Colon (tissue), 2 donors: ENCODE data around the gene ADCY3.

Experiments
- FAIRE-seq: peaks from 2 replicates; lab custom pipeline; 2012; peaks lifted over from hg19 to GRCh38; lab: Jason Lieb, UNC
- donor health status: control.
- donor health status: control.

ADCY3 gene

GRCh38 chr2:24903161-24904103, 16.6 kb downstream of the ADCY3 start:
- FAIRE-seq = no peak

DNA sequence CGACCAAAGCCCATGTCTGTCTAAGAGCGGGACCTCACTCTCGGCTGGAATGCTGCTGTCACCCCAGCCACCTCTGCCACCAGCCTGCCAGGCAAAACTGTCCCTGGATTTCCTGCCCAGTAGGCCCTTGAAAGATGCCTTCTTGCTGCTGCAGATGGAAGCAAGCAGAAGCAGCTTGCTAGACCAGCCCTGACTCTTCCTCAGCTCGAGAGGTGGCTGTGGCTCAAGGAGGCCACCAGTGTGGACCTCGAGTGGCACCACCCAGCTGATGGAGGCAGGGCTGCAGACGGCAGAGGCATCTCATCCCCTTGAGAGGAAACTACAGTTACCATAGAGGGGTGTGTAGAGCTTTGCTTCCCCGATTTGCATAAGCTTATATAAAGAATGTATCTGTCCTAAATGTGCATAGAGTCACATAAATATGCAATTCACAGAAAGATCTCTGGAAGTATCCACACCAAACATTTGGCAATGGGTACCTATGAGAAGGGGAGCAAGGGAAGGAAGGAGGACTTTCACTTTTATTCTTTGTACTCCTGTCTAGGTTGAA, 20.6 kb downstream of the ADCY3 start:
- FAIRE-seq = no peak

GRCh38 chr2:24898122-24899109, 21.6 kb downstream of the ADCY3 start:
- FAIRE-seq = no peak

DNA sequence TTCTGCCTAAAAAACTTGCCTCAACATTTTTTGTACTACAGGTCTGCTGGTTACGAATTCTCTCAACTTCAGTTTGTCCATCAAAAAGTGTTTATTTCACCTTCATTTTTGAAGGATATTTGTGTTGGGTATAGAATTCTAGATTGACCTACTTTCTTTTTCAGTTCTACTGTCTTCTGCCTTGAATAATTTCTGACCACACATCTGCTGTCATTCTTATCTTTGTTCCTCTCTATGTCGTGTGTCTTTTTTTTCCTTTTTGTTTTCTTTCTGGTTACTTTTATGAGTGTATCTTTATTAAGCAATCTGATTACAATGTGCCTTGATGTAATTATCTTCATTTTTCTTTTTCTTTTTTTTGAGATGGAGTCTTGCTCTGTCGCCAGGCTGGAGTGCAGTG, 25.3 kb downstream of the ADCY3 start:
- FAIRE-seq = no peak

GRCh38 chr2:24893934-24894333, 26.1 kb downstream of the ADCY3 start:
- FAIRE-seq = no peak

GRCh38 chr2:24892928-24893327, 27.1 kb downstream of the ADCY3 start:
- no peak for FAIRE-seq

DNA sequence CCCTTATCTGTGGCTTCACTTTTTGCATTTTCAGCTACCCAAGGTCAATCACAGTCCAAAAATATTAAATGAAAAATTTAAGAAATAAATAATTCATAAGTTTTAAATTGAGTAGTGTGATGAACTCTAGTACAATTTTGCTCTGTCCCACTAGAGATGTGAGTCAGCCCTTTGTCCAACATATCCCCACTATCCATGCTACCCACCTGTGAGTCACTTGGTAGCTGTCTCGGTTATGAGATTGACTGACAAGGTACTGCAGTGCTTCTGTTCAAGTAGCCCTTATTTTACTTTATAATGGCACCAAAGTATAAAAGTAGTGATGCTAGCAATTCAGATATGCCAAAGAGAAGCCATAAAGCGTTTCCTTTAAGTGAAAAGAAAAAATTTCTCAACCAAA, 28.8 kb downstream of the ADCY3 start:
- no peak for FAIRE-seq

DNA sequence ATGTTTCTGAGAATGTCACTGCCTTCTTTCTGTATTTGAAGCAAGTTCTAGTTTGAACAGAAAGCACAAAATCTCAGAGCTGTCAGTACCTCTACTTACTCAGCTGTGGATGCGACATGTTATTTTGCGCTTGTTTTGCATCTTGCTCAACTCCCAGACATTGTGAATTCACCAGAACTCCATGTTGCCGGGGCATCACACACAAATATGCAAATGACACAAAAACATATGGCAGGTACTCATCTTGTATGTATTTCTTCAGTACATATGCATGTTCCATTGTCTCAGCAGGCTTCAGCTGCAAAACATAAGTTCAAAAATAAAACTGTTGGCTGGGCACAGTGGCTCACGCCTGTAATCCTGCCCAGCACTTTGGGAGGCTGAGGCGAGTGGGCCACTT, 30.8 kb downstream of the ADCY3 start:
- no peak for FAIRE-seq

DNA sequence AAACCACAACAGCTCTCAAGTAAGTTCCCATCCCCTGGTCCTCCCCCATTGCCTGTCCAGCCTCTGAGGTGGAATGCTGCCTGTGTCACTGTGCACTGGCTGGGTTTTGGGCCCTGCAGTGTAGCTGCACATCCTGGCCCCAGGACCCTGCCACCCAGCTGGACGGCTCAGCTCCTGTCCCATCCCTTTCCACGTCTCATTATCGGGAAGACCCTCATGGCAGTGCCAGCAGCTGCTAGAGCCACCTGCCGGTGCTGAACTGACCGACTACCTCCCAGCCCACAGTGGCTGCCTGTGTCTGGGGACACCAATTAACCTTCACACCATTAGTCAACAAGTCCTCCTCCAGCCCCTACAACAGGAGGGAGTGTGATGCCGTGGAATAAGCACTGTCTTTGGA, 31.9 kb downstream of the ADCY3 start:
- no peak for FAIRE-seq

DNA sequence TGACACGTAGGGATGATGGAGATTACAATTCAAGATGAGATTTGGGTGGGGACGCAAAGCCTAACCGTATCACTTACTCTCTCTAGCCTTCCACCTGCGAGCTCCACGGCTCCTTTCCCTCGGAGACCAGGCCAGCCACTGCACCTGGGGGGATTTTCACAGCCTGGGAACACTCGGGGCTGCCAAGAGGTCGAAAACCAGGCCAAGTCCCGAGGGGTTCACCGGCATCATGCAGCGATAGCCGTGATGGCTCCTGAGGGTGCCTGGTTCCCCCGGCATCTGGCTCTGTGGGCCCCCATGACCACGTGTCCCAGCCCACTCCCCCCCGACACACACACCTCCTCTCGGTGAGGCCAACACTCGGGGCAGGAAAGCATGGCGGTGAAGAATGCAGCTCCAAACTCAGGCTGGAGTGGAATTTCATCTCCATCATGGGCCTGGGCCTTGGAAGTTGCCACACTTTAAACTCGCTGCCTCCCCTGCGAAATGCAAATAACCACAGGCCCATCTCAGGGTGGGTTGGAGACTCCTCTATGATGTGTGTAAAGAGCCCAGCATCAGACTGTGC, 32.6 kb downstream of the ADCY3 start:
- FAIRE-seq = no peak

GRCh38 chr2:24886691-24887304, 33.2 kb downstream of the ADCY3 start:
- no peak for FAIRE-seq

DNA sequence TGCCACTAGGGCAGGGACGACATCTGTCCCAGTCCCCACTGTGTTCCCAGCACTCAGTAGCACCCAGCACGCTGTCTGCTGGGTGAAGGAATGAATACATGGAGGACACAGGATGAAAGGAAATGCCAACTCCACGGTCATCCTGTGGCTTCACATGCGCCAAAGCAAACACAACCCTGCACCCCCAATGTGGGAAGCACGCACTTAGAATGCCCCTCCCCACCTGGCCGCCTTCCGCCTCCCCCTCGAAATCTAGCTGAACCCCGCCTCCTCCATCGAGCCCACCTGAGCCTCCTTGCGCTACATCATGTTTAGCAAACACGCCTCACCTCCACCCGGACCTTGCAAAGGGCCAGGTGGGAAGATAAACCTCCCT, 33.9 kb downstream of the ADCY3 start:
- no peak for FAIRE-seq

DNA sequence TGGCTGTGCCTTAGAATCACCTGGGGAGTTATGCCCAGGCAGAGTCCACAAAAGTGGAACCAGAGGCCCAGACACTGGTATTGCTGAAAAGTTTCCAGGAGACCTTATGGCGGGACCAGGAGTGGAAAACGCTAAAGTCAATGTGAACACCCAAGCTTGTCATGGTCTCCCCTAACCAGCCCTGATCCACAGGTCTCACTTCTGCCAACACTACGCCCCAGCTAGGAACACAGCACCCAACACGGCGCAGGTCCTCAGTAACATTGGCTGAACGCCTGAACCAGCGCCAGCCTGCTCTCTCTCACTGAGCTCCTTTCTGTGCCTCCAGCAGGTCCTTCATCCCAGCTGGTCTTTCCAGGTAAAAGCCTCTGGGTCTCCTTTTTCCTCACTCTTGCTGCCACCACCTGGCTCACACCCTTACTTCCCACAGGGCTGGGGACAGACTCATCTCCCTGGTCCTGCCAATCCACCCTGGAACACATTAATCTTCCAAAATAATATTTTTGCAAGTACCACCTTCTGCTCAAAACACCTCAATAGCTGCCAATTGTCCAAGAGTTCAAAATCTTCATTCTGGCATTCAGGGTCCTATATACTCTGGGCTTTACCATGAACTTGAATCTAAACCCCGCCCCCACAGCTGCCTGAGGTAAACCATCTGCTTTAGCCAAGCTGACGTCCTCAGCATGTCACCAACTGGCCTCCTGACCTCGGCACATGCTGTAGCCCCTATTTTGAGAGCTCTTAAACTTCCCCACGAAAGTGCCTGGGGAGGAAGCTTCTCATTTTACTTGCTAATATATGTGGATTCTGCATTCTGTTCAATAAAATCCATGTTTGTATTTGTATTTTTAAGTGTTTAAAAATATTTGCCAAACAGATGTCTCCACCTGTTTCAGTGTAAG, 34.6 kb downstream of the ADCY3 start:
- no peak for FAIRE-seq

- no peak for FAIRE-seq
These were observed 36.1 kb downstream of the ADCY3 start for GRCh38 chr2:24883946-24884345.

DNA sequence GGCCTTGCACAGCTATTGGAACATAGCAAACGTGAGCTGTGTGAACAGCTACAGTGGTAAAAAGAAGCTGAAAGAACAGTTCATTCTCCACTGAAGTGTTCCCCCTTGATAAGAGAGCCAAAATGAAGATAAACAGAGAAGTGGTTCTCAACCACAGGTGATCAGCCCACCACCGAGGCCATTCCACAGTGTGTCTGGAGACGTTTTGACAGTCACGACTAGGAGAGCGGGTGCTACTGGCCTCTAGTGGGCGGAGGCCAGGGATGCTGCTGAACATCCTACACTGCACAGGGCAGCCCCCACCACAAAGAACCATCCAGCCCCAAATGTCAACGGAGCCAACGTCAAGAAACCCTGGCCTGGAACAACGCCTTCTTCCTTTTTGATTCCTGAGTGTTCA, 38.4 kb downstream of the ADCY3 start:
- no peak for FAIRE-seq

GRCh38 chr2:24881158-24881557, 38.9 kb downstream of the ADCY3 start:
- no peak for FAIRE-seq

- FAIRE-seq = no peak
These were observed 41.7 kb downstream of the ADCY3 start for GRCh38 chr2:24878341-24878740.

GRCh38 chr2:24877646-24878045, 42.4 kb downstream of the ADCY3 start:
- FAIRE-seq = no peak

DNA sequence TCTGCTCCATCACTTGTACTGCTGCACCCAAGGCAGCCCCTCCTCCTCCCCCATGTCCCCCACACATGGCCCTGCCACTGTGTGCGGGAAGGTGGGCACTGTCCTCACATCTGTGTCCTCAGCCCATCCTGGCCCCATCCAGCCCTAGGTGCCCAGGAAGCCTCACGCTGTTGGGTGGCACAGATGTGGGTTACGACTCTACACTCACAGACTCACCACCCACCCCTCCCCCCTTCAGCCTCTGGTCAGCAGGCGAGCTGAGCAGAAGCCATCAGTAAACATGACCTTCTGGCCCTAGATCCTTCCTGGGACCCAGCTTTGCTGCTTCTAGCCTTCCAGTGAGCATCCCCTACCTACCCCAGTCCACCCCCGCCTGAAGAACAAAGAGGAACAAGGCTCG, 43.0 kb downstream of the ADCY3 start:
- FAIRE-seq = no peak

DNA sequence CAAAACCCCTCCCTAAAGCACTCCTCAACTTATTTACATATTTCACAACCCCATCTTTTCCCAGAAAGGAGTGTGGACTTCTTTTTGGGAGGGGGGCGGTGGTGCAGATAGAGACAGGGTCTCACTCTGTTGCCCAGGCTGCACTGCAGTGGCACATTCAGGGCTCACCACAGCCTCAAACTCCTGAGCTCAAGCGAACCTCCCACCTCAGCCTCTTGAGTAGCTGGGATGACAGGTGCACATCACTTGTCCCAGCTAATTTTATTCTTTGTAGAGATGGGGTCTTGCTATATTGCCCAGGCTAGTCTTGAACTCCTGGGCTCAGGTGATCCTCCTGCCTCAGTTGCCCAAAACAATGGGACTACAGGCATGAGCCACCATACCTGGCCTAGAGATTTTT, 44.1 kb downstream of the ADCY3 start:
- no peak for FAIRE-seq

GRCh38 chr2:24875272-24875671, 44.8 kb downstream of the ADCY3 start:
- no peak for FAIRE-seq
